GM12872 (cell line): ENCODE measurements around the gene IGFBPL1.

Source experiments
- CTCF ChIP-seq: IDR thresholded peaks from 3 replicates; pipeline ENCODE4 v1.5.1; 2011; ENCODE audit warnings: low read depth, mild to moderate bottlenecking, low read length, moderate library complexity; ENCODE audit not compliant: insufficient read depth

IGFBPL1 gene

GRCh38 chr9:38417003-38417945, 7.0 kb downstream of the IGFBPL1 start:
- peak; percentile 70 for TF ChIP-seq CTCF

GRCh38 chr9:38416461-38416860, 7.8 kb downstream of the IGFBPL1 start:
- TF ChIP-seq CTCF: no peak

- no peak for TF ChIP-seq CTCF
Measured at GRCh38 chr9:38415856-38416255, 8.4 kb downstream of the IGFBPL1 start.

GRCh38 chr9:38414040-38414723, 10.1 kb downstream of the IGFBPL1 start:
- TF ChIP-seq CTCF: no peak

- TF ChIP-seq CTCF: no peak
Measured at GRCh38 chr9:38413283-38413682, 11.0 kb downstream of the IGFBPL1 start.

GRCh38 chr9:38412751-38413150, 11.5 kb downstream of the IGFBPL1 start:
- TF ChIP-seq CTCF: no peak

GRCh38 chr9:38408719-38409118, 15.5 kb downstream of the IGFBPL1 start:
- no peak for TF ChIP-seq CTCF
